Measurements from ENCODE around the gene DNAJC16. TPM values are rescaled to one million over a fixed set of nuclear protein-coding genes. Genes with fewer than 3 reads are reported as not detected.

DNAJC16 gene
- total and polyA plus RNA-seq, 2 of the 13 experiments (the other 11 are each of a cell fraction or from before 2014, with no cell fraction given): 11.4 to 15.4 TPM

- TF ChIP-seq, protein P1, sequence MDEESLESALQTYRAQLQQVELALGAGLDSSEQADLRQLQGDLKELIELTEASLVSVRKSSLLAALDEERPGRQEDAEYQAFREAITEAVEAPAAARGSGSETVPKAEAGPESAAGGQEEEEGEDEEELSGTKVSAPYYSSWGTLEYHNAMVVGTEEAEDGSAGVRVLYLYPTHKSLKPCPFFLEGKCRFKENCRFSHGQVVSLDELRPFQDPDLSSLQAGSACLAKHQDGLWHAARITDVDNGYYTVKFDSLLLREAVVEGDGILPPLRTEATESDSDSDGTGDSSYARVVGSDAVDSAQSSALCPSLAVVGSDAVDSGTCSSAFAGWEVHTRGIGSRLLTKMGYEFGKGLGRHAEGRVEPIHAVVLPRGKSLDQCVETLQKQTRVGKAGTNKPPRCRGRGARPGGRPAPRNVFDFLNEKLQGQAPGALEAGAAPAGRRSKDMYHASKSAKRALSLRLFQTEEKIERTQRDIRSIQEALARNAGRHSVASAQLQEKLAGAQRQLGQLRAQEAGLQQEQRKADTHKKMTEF (CRISPR knock-in tag; IDR thresholded peaks at IDR 0.05): peak; percentile 33
- TF ChIP-seq, protein P2, sequence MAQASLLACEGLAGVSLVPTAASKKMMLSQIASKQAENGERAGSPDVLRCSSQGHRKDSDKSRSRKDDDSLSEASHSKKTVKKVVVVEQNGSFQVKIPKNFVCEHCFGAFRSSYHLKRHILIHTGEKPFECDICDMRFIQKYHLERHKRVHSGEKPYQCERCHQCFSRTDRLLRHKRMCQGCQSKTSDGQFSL (CRISPR knock-in tag; IDR thresholded peaks at IDR 0.05): no peak
- TF ChIP-seq, protein P3, sequence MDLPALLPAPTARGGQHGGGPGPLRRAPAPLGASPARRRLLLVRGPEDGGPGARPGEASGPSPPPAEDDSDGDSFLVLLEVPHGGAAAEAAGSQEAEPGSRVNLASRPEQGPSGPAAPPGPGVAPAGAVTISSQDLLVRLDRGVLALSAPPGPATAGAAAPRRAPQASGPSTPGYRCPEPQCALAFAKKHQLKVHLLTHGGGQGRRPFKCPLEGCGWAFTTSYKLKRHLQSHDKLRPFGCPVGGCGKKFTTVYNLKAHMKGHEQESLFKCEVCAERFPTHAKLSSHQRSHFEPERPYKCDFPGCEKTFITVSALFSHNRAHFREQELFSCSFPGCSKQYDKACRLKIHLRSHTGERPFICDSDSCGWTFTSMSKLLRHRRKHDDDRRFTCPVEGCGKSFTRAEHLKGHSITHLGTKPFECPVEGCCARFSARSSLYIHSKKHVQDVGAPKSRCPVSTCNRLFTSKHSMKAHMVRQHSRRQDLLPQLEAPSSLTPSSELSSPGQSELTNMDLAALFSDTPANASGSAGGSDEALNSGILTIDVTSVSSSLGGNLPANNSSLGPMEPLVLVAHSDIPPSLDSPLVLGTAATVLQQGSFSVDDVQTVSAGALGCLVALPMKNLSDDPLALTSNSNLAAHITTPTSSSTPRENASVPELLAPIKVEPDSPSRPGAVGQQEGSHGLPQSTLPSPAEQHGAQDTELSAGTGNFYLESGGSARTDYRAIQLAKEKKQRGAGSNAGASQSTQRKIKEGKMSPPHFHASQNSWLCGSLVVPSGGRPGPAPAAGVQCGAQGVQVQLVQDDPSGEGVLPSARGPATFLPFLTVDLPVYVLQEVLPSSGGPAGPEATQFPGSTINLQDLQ (CRISPR knock-in tag; IDR thresholded peaks at IDR 0.05): no peak
- TF ChIP-seq ZNF678 (CRISPR knock-in tag; IDR thresholded peaks at IDR 0.05) (no peak), SALL1 (CRISPR knock-in tag; IDR thresholded peaks at IDR 0.05) (peak; percentile 26; the same call in 1 of the 2 replicates), ZNF430 (CRISPR knock-in tag; IDR thresholded peaks at IDR 0.05) (no peak), FLYWCH1 (CRISPR knock-in tag; IDR thresholded peaks at IDR 0.05) (no peak), NR2F1 (CRISPR knock-in tag; IDR thresholded peaks at IDR 0.05) (no peak), ELF3 (CRISPR knock-in tag; IDR thresholded peaks at IDR 0.05) (no peak), MIER3 (CRISPR knock-in tag; IDR thresholded peaks at IDR 0.05; ENCODE audit: borderline replicate concordance) (peak; percentile 44; the same call in 1 of the 2 replicates), KAT2B (IDR thresholded peaks at IDR 0.05; ENCODE audit: borderline replicate concordance, low read depth, low read length) (peak; percentile 77; the same call in 1 of the 2 replicates), RARA (CRISPR knock-in tag; IDR thresholded peaks at IDR 0.05) (peak; percentile 84), FOXA1 (IDR thresholded peaks at IDR 0.05) (no peak), FOXA1 (CRISPR knock-in tag; IDR thresholded peaks at IDR 0.05) (peak; percentile 74), ZNF598 (CRISPR knock-in tag; IDR thresholded peaks at IDR 0.05; ENCODE audit: borderline replicate concordance) (no peak), ATF4 (CRISPR knock-in tag; IDR thresholded peaks at IDR 0.05) (peak in 1 of 2 experiments; percentile 55; a peak in 1 of 4 replicates), ZNF550 (CRISPR knock-in tag; IDR thresholded peaks at IDR 0.05; ENCODE audit: borderline replicate concordance) (no peak), ZFAT (CRISPR knock-in tag; conservative IDR thresholded peaks at IDR 0.05) (no peak), KLF13 (CRISPR knock-in tag; IDR thresholded peaks at IDR 0.05) (no peak), ZNF432 (CRISPR knock-in tag; IDR thresholded peaks at IDR 0.05; ENCODE audit: borderline replicate concordance) (no peak), ZMYM4 (CRISPR knock-in tag; IDR thresholded peaks at IDR 0.05) (peak; percentile 47; the same call in 1 of the 2 replicates), ZNF552 (CRISPR knock-in tag; IDR thresholded peaks at IDR 0.05; ENCODE audit: borderline replicate concordance) (no peak)
- TF ChIP-seq, protein P4, sequence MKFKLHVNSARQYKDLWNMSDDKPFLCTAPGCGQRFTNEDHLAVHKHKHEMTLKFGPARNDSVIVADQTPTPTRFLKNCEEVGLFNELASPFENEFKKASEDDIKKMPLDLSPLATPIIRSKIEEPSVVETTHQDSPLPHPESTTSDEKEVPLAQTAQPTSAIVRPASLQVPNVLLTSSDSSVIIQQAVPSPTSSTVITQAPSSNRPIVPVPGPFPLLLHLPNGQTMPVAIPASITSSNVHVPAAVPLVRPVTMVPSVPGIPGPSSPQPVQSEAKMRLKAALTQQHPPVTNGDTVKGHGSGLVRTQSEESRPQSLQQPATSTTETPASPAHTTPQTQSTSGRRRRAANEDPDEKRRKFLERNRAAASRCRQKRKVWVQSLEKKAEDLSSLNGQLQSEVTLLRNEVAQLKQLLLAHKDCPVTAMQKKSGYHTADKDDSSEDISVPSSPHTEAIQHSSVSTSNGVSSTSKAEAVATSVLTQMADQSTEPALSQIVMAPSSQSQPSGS (CRISPR knock-in tag; IDR thresholded peaks at IDR 0.05): no peak
Measured at GRCh38 chr1:15605398-15606383, 79.0 kb downstream of the DNAJC16 start (continued).

Data from HepG2 (cell line).